GM04504 (cell line): ENCODE data around the gene PP2D1.
"Not testable (repeated sequence)": the region's sequence is repeated elsewhere in the genome, so short reads cannot be mapped to it uniquely, and the experiment has no call there.

Experiments
- DNase-seq: peaks from one replicate; pipeline ENCODE4 v3.0.0-alpha.2; 2012; ENCODE audit warnings: low read depth

PP2D1 gene, protein sequence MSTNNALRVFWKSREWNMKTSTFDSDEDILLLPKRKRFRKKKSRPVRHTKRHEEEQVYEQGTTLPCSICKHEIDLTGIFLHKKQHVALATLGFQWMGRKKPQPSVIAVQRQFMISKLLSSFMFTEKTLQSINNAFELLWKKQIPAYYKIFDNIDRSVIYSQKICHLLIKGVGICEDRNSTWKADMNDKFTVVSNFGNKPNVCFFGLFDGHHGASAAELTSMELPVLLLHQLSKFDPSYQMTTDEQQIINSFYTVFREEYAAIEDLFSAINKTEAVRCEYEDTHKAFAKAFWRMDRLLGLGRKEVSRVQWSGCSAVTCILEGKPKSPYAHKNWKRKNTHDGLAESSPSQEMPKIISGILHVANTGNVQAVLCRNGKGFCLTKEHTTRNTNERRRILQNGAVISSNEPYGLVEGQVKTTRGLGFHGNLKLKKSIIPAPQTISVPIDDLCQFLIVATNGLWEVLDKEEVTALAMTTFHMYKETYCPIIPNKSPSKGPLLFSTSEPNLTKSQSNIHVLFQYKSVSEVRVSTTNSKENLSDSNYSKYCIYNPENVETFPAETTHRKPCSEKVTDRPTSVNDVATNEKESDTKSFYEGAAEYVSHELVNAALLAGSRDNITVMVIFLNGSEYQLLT

GRCh38 chr3:20012164-20012563 is at the start of gene PP2D1:
PP2D1 (minus strand) TSS chr3:20012264; CDS start chr3:20012072, 192 bp downstream.
- DNase-seq = no peak

- no peak for DNase-seq
Observed at GRCh38 chr3:20060974-20061685, 49.1 kb upstream of the PP2D1 start.

- DNase-seq = no peak
Observed at GRCh38 chr3:20059929-20060328, 47.9 kb upstream of the PP2D1 start.

- no peak for DNase-seq
Observed at GRCh38 chr3:20057612-20058180, 45.6 kb upstream of the PP2D1 start.

DNA sequence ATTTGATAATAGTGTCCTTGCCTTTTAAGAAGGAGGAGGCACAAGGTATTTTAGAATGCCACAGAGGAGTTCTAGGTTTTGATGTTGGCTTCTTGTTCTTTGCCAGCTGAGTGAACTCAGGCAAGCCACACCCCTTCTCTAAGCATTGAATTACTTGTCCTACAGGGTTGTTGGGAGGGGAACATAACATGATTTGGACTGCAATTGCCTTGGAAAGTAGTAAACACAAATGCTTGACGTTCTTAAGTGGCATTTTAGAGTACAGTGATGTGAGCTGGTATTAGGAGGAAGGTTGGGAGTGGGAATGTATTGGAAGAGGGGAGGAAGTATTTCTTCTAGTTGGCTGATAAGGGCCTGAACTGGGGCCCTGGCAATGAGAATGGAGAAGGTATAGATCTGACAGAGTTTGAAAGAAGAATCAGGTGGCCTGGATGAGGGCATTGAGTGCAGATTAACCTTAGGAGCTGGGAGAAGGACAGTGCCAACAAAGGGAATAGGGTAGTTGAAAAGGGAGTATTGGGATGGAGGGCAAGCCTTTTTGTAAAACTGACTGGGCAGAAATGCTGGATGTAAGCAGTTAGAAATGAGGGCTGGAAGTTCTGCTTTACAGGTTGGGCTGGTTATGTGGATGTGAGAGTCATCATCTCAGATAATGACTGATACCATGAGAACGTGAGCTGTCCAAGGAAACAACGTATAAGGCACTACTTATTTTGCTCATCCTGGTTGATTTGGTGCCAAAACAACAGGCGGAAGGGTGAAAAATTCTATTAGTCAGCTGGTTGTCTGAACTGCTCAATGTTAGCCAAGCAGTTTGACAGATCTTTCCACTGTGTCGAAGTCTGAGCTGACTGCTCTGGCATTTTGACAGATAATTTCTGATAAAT is 44.9 kb upstream of the PP2D1 start:
- DNase-seq = peak; percentile 75

DNA sequence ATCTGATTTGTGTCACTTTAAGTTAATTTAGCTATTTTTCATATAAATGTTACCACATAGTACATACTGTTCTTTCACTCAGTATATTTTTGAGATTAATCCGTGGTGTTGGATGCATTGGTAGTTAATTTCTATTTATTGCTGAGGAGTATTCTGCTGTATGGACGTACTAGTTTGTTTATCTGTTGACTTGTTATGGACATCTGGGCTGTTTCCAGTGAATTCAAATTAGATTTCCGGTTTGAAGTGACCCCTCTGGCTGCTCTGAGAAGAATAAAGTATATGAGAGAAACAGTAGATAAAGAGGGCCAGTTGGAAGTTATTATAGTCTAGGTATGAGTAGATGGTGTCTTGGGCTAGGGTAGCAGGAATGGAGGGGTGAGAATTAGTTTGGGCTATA is 43.8 kb upstream of the PP2D1 start:
- no peak for DNase-seq

GRCh38 chr3:20055020-20055775 is 43.1 kb upstream of the PP2D1 start:
- DNase-seq = no peak

- no peak for DNase-seq
Observed at GRCh38 chr3:20054549-20054987, 42.5 kb upstream of the PP2D1 start.

- no peak for DNase-seq
Observed at GRCh38 chr3:20052851-20053250, 40.8 kb upstream of the PP2D1 start.

GRCh38 chr3:20051123-20051806 is 39.2 kb upstream of the PP2D1 start:
- DNase-seq = no peak

DNA sequence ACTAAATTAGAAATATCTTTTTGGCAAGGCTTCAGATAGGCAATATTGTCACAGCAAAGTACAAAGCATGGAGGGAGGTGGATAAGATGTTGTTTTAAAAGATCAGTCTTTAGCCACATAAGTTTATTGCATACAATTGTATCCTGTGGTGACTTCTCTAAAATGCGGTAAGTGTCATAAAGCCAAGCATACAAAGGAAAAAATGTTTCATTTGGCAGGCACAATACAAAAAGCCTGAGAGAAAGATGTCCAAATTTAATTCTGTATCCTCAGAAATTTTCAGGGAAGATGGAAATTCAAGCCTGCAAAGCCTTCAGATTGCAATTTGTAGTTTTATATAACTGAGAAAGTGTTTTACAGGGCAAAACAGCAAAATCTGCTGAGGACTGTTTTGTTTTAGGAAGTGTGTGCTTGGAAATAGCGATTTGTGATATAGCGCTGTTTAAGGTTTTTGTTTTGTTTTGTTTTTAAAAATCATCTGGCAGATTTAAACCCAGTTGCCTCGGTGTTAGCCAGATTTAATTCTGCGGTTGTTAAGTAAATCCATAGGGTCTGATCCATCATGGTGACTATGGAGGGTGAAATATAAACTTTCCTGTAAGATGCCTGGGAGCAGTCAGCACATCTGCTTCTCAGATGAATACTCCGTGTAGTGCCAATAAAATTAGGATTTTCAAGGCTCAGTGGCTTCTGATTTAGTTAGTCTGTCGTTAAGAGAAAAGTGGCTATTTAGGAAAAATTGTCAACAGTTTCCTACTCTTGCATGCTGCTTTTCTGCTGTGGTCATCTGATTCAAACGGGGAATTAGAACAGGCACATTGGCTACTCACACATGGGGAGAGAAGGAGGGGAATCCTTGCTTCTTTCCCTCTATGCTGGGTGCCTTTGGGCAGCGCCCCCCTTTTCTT is 36.2 kb upstream of the PP2D1 start:
- no peak for DNase-seq

- DNase-seq = no peak
Observed at GRCh38 chr3:20047341-20047779, 35.3 kb upstream of the PP2D1 start.

- DNase-seq = no peak
Observed at GRCh38 chr3:20046556-20046955, 34.5 kb upstream of the PP2D1 start.

DNA sequence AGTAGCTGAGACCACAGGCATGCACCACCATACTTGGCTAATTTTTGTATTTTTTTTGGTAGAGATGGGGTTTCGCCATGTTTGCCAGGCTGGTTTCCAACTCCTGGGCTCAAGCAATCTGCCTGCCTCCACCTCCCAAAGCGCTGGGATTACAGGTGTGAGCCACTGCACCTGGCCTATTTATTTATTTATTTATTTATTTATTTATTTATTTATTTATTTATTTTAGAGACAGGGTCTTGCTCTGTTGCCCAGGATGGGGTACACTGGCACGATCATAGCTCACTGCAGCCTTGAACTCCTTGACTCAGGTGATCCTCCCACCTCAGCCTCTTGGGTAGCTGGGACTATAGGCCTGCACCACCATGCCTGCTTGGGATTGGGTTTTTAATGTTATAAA is 33.1 kb upstream of the PP2D1 start:
- DNase-seq = not testable (repeated sequence)

DNA sequence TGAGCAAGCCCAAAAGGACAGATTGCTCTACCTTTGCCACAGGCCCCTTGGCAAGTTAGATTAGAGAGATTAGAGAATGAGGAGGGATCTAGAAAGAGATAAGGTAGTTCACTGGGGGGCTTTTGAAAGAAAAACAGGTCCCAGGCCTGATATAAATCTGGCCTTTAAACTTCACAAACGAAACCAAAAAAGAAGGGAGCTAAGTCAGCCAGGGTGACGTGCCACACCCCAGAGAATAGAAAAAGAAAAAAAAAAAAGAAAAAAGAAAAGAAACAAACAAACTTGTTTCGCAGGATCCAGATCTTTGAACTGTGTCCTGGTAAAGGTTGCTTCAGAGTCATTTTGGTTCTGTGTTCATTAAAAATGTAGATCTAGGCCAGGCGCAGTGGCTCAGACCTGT is 31.8 kb upstream of the PP2D1 start:
- DNase-seq = no peak

DNA sequence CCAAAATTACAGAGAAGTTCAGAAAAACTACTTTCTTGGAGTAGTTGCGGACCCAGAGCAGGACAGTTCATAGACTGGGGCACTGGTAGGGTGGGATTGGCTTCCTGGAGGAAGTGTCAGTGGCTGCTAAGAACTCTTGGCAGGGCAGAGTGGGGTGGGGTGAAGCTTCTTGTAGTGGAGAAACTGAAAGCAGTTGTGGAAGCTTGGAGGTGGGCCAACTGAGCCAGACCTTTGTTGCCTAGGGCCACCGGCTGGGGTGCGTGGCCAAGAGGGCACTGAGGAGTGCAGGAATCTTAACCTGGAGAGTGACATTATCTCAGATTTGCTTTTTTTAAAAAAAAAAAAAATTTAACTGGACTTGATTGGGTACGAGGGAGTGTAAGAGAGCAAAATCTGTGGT is 31.3 kb upstream of the PP2D1 start:
- DNase-seq = no peak

GRCh38 chr3:20042331-20042730 is 30.3 kb upstream of the PP2D1 start:
- no peak for DNase-seq

GRCh38 chr3:20041197-20041780 is 29.2 kb upstream of the PP2D1 start:
- DNase-seq = peak; percentile 45
